ENCODE data around the gene PINLYP. TPM values are rescaled to one million over a fixed set of nuclear protein-coding genes. Genes with fewer than 3 reads are reported as not detected.

Gene PINLYP
- total and polyA plus RNA-seq, 9 of the 15 experiments (the other 6 are each of a cell fraction or from before 2014, with no cell fraction given): 1.00 to 6.7 (median 2.2) TPM

- TF ChIP-seq E4F1 (CRISPR knock-in tag; IDR thresholded peaks at IDR 0.05; ENCODE audit: borderline replicate concordance) (no peak; the same call in 1 of the 2 replicates), U2AF1 (optimal IDR thresholded peaks at IDR 0.05; ENCODE audit: low read depth, low read length) (peak; percentile 25), TCF7L2 (IDR thresholded peaks at IDR 0.05; ENCODE audit: low read depth, low read length) (no peak; the same call in 1 of the 2 replicates), NCOA1 (IDR thresholded peaks at IDR 0.05; ENCODE audit: low read depth) (no peak; the same call in 1 of the 2 replicates), SFPQ (IDR thresholded peaks at IDR 0.05; ENCODE audit: low read depth, low read length) (no peak), ZNF165 (CRISPR knock-in tag; IDR thresholded peaks at IDR 0.05; ENCODE audit: borderline replicate concordance) (no peak), ARID1B (IDR thresholded peaks at IDR 0.05) (no peak), NELFE (IDR thresholded peaks at IDR 0.05; ENCODE audit: insufficient read depth, insufficient read length) (no peak), JUND (IDR thresholded peaks at IDR 0.05; ENCODE audit: borderline replicate concordance, low read depth, low read length) (peak; percentile 1; the same call in 1 of the 2 replicates), JUND (tag; IDR thresholded peaks at IDR 0.05; ENCODE audit: borderline replicate concordance, low read depth, low read length) (no peak), ZNF639 (CRISPR knock-in tag; conservative IDR thresholded peaks at IDR 0.05 in 1 of 2, IDR thresholded peaks at IDR 0.05 in 1 of 2) (peak in 1 of 2 experiments; percentile 100; a peak in 2 of 4 replicates), MAFF (IDR thresholded peaks at IDR 0.05; ENCODE audit: low read length) (no peak), MCM7 (IDR thresholded peaks at IDR 0.05) (no peak), WHSC1 (IDR thresholded peaks at IDR 0.05; ENCODE audit: low read length) (no peak), ZNF395 (CRISPR knock-in tag; IDR thresholded peaks at IDR 0.05) (peak; percentile 90), HNRNPLL (IDR thresholded peaks at IDR 0.05; ENCODE audit: low read depth, low read length, poor library complexity, severe bottlenecking) (peak; percentile 95), HMBOX1 (IDR thresholded peaks at IDR 0.05) (no peak), U2AF2 (optimal IDR thresholded peaks at IDR 0.05; ENCODE audit: low read depth, low read length) (no peak), PYGO2 (tag; IDR thresholded peaks at IDR 0.05) (no peak)
Observed at GRCh38 chr19:43619262-43620060, 43.9 kb downstream of the PINLYP start, which contains the start of gene ZNF428 (continued).

All from K562 (cell line).